ENCODE data around the gene KCNN1.
A peak's percentile ranks its signal among the peaks of the same experiment; 100 is the strongest.

KCNN1 gene

DNA sequence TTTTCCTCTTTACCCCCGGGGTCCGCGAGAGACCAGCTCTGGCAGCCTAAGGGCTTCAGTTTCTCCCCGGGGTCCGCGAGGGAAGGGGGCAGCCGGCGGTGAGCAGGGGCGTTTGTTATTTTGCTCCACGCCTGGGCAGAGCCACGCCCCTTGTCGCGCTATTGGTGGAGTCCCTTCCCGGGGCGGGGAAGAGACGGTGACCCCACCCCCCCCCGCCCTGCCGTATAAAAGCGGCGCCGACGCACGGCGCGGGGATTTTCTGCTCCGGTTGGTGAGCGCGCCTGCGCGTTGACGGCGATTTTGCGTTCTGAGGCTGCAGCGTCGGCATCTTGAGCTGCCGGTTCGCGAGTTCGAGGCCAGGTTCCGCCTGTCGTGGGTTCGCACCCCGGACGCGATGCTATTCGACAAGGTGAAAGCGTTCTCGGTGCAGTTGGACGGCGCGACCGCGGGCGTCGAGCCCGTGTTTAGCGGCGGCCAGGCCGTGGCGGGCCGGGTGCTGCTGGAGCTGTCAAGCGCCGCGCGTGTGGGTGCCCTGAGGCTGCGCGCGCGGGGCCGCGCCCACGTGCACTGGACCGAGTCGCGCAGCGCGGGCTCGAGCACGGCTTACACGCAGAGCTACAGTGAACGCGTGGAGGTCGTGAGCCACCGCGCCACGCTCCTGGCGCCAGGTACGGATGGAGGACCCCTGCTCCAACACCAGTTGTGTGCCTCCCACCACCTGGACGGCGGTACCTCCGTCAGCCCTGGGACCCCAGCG lies 41.2 kb downstream of the KCNN1 start, which contains the start of gene ARRDC2:
Gene ARRDC2 (plus strand): TSS at position 254 of the 757 bp plus-strand sequence. CDS start 141 bp downstream, at position 395.
- Histone ChIP-seq H3K27ac (no peak within 1 kb of the TSS), H3K36me3 (replicated peaks) (peaks cover 37% of the 10 kb centered on the region), H3K4me3 (ENCODE audit: low read depth, low read length) (peak within 1 kb of the TSS; percentile 53), H3K27me3 (replicated peaks) (no peaks in the 10 kb centered on the region)
- no peak for TF ChIP-seq CTCF (IDR thresholded peaks at IDR 0.05; ENCODE audit: low read depth, low read length, missing control alignments)
- in situ Hi-C loops (cut with HindIII; ENCODE audit: low pct_ligation_motif_present, low sequenced_read_pairs): no loop called here
- peak; percentile 76 for DNase-seq

DNA sequence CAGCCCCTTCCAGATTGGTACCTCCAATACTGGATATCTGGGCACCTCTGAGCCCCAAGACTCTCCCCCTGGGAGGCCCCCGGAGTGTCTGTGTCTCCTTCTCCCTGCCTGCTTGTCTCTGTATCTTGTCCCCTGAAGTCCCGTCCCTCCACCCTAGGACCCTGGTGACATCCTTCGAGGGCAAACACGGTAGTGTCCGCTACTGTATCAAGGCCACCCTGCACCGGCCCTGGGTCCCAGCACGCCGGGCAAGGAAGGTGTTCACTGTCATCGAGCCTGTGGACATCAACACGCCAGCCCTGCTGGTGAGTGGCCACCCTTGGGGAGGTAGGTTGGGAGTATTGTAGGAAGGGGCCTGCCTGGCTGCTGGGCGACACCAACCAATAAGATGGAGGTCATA lies 41.9 kb downstream of the KCNN1 start:
- Histone ChIP-seq H3K36me3 (replicated peaks) (peaks cover 44% of the 10 kb centered on the region), H3K27ac (no peak overlapping the region), H3K4me3 (ENCODE audit: low read depth, low read length) (no peak overlapping the region), H3K27me3 (replicated peaks) (no peaks in the 10 kb centered on the region)
- TF ChIP-seq CTCF (IDR thresholded peaks at IDR 0.05; ENCODE audit: low read depth, low read length, missing control alignments): no peak
- no peak for DNase-seq
- in situ Hi-C loops (cut with HindIII; ENCODE audit: low pct_ligation_motif_present, low sequenced_read_pairs): no loop called here

DNA sequence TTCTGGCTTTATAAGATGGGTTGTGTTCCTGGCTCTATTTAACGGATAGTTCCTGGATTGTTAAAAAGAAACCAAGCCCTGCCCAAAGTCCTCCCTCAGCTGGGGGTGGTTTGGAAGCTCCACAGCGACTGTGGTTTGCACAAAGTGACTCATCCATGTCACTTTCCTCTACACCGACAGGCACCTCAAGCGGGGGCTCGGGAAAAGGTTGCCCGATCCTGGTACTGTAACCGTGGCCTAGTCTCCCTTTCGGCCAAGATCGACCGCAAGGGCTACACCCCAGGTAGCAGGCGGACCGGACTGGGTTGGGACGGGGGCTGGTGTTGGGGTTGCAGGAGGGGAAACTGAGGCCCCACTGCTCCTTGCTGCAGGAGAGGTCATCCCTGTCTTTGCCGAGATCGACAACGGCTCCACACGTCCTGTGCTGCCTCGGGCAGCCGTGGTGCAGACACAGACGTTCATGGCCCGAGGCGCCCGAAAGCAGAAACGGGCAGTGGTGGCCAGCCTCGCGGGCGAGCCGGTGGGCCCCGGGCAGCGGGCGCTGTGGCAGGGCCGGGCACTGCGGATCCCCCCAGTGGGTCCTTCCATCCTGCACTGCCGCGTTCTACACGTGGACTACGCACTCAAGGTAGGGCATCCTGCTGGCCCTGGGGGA lies 42.6 kb downstream of the KCNN1 start:
- no peaks in the 10 kb centered on the region for H3K27me3 ChIP-seq (replicated peaks)
- TF ChIP-seq CTCF (IDR thresholded peaks at IDR 0.05; ENCODE audit: low read depth, low read length, missing control alignments): no peak
- in situ Hi-C loops (cut with HindIII; ENCODE audit: low pct_ligation_motif_present, low sequenced_read_pairs): no loop called here
- no peak overlapping the region for H3K27ac ChIP-seq
- peaks cover 47% of the 10 kb centered on the region for H3K36me3 ChIP-seq (replicated peaks)
- no peak overlapping the region for H3K4me3 ChIP-seq (ENCODE audit: low read depth, low read length)
- DNase-seq: no peak

GRCh38 chr19:18010149-18010548 lies 43.2 kb downstream of the KCNN1 start:
- Histone ChIP-seq H3K27ac (no peak overlapping the region), H3K36me3 (replicated peaks) (peaks cover 47% of the 10 kb centered on the region), H3K27me3 (replicated peaks) (no peaks in the 10 kb centered on the region), H3K4me3 (ENCODE audit: low read depth, low read length) (no peak overlapping the region)
- no peak for DNase-seq
- TF ChIP-seq CTCF (IDR thresholded peaks at IDR 0.05; ENCODE audit: low read depth, low read length, missing control alignments): no peak
- in situ Hi-C loops (cut with HindIII; ENCODE audit: low pct_ligation_motif_present, low sequenced_read_pairs): no loop called here

- Histone ChIP-seq H3K27ac (no peak overlapping the region), H3K4me3 (ENCODE audit: low read depth, low read length) (no peak overlapping the region), H3K36me3 (replicated peaks) (peaks cover 47% of the 10 kb centered on the region), H3K27me3 (replicated peaks) (no peaks in the 10 kb centered on the region)
- no peak for DNase-seq
- in situ Hi-C loops (cut with HindIII; ENCODE audit: low pct_ligation_motif_present, low sequenced_read_pairs): no loop called here
- TF ChIP-seq CTCF (IDR thresholded peaks at IDR 0.05; ENCODE audit: low read depth, low read length, missing control alignments): no peak
Observed at GRCh38 chr19:18013210-18014111, 46.6 kb downstream of the KCNN1 start.
